Coronary artery (tissue), 2 donors: ENCODE measurements around the gene ZMYND8.

ENCODE experiments used
- DNase-seq: peaks from one replicate; pipeline ENCODE4 v3.0.0-alpha.2; 2017; ENCODE audit warnings: low spot score
- H3K27ac ChIP-seq, 2 donors: fragments of 200-600 bp; sonication (generic); one replicate each; pipeline ENCODE4 v1.5.1; 2016 to 2019
- H3K4me3 ChIP-seq: fragments of 200-600 bp; sonication (generic); 2 replicates; pipeline ENCODE4 v1.5.1; 2016; ENCODE audit warnings: mild to moderate bottlenecking, moderate library complexity
- CTCF ChIP-seq: fragments of 200-600 bp; sonication (generic); IDR thresholded peaks from one replicate; pipeline ENCODE4 v1.5.1; 2019; ENCODE audit warnings: antibody characterized with exemption

The ZMYND8 gene

DNA sequence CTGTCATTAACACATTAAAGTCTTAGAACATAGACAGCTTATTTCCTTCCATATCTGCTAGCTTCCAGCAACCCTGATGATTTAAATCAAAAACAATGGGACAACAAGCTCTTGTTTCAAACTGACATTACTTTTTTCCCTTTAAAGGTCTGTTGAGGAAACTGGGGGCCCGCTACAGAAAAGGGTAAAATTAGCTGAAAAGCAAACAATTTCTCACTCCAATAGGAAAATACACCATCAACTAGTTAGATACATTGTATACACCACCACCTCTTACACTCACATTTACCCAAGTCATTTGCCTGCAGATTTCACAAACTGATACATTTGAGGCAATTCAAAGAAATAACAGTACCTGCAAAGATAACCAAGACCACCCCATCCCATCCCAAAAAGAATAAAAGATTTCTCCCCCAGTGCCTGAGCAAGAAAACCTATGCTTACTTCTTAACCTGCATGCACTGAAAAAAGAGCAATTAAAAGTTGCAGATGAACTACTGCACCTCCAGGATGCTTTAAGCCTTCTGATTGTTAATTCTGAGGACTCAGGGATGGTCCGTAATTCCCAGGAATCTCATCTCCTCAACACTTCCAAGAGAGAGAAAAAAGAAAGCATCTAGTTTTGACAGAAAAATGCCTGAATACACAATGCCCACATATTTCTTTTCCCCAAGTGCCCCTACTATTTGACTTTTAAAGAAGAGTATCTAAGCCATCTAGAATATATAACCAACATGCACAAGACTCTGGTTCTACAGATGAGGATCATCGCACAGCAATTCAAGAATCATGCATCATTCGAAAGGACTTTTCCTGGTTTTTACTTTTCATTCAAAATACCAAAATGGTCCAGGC is 5.6 kb downstream of the ZMYND8 start:
- no peak for DNase-seq
- peak overlapping the region; percentile 22 for H3K4me3 ChIP-seq
- TF ChIP-seq CTCF: no peak
- peak overlapping the region; percentile 95 to 97 for H3K27ac ChIP-seq

DNA sequence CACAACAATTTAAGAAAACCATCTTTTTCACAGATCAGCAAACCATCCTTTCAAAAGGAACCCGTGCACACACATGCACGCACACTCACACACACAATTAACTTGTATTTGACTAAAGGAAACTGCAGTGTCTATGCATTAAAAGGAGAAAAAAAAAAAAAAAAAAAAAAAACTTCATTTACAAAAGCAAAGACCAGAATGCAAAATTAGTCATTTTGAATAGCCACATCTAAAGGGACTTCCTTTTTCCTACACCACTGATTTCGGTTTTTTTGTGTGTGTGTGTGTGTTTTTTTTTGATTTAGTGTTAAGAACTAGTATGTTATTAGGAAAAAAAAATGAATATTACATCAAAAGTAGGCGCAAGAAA is 6.3 kb downstream of the ZMYND8 start:
- H3K27ac ChIP-seq: peak overlapping the region; percentile 95 to 97
- no peak for TF ChIP-seq CTCF
- DNase-seq: no peak
- no peak overlapping the region for H3K4me3 ChIP-seq

DNA sequence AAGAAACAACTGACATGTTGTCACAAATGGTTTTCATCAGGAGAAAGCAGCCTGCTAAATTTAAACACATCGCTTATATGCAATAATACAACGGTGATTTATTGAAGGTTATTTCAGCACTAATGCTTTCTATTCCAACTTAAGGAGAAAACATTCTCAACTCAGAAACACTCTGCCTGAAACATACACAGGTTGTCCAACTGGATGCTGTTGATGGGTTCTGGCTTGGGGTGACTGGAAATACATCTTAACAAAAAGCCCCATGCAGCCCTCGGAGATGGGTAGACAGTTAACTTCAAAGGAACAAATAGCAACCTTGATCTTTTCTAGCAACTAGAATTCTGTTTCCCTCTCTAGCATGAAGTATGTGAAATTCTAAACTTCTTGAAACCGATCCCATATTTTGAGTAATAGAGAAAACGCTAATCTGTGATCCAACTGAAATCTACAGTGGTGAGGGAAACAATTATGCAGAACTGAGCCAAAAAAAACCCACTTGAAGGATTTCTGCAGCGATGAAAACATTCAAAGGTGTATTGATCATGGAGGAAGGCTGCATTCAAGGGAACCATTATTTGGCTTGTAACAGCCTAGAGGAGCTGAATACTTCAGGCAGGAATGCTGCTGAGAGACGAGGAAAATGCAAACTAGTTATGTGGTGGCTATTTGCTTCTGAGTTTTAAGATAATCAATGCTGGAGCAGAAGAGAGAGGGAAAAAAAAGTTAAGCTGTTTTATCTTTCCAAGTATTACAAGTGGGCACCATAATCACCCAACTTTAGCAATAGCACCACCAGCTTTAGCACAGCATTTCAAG is 6.9 kb downstream of the ZMYND8 start:
- no peak overlapping the region for H3K4me3 ChIP-seq
- no peak for DNase-seq

GRCh38 chr20:47348539-47349142 is 7.9 kb downstream of the ZMYND8 start:
- no peak for DNase-seq
- Histone ChIP-seq H3K4me3 (peak overlapping the region; percentile 8), H3K27ac (peak overlapping the region; percentile 59 to 81)
- no peak for TF ChIP-seq CTCF

More for the DNA sequence above, 6.9 kb downstream of the ZMYND8 start:
- TF ChIP-seq CTCF: no peak
- peak overlapping the region; percentile 59 to 81 for H3K27ac ChIP-seq

GRCh38 chr20:47347661-47348435 is 8.7 kb downstream of the ZMYND8 start:
- no peak overlapping the region for H3K4me3 ChIP-seq
- DNase-seq: no peak
- TF ChIP-seq CTCF: no peak
- peak overlapping the region; percentile 59 to 81 for H3K27ac ChIP-seq

DNA sequence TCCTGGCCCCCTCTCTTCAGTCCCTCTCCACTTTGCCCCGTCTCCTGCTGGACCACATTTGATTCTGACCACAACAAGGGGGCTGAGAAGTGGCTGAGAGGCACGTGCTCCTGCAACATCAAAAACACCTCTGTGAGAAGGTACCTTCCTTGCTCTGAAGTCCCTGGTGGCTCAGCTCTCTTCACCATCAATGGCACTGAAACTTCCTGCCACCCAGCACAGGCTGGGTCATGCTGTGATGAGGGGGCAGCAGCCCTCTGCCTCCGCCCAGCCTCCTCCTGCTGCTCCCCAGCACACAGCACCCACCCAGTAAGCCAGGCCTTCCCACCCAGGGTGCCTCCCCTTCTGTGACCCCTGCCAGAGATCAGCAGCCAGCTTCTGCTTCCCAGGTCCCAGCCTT is 10.3 kb downstream of the ZMYND8 start:
- H3K27ac ChIP-seq: peak overlapping the region in 1 of 2 donors; percentile 26
- H3K4me3 ChIP-seq: no peak overlapping the region
- TF ChIP-seq CTCF: no peak
- no peak for DNase-seq
